Measurements from ENCODE around the gene AKAP13. TPM values are rescaled to one million over a fixed set of nuclear protein-coding genes. Genes with fewer than 3 reads are reported as not detected.

AKAP13 gene
- total and polyA plus RNA-seq, 2 donors (not counting 1 experiment from before 2014, with no cell fraction given), result 73.8 to 358 TPM

DNA sequence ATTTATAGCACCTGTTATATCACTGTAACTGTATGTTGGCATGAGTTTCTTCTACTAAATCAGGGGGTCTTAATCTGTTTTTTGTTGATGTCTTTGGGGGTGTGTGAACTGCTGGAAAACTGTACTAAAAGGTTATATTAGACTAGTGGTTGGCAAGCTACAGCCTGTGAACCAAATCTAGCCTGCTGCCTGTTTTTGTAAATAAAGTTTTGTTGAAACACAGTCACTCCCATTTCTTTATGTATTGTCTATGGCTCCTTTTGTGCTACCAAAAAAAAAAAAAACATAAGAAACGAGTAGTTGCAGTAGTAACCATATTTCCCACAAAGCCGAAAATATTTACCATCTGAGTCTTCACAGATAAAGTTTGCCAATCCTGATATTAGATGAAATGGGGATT, 126.7 kb downstream of the AKAP13 start:
- POLR2A ChIA-PET, result no interaction called here
- Histone ChIP-seq H3K27ac (ENCODE audit: low read length in 2 of 2) (no peak overlapping the region), H3K4me1 (ENCODE audit: control insufficient read depth in 2 of 2, insufficient read depth in 2 of 2, low read length in 2 of 2) (peaks cover 9% of the 10 kb centered on the region in 2 donors), H3K79me2 (ENCODE audit: control insufficient read depth, insufficient read depth, low read length) (peaks cover 89% of the 10 kb centered on the region), H3K4me3 (ENCODE audit: control extremely low read depth in 1 of 5, extremely low read depth in 1 of 5, insufficient read depth in 1 of 5, low read depth in 2 of 5, low read length in 4 of 5) (no peak overlapping the region), H3K9me3 (ENCODE audit: control extremely low read depth in 1 of 3, control insufficient read depth in 2 of 3, insufficient read depth in 1 of 3, low read length in 2 of 3) (no peaks in the 10 kb centered on the region), H3K9ac (ENCODE audit: low read length) (no peak overlapping the region), H4K20me1 (ENCODE audit: control insufficient read depth, insufficient read depth, low read length, poor library complexity, severe bottlenecking) (peaks cover 87% of the 10 kb centered on the region), H3K4me2 (replicated peaks; ENCODE audit: low read depth, low read length, poor library complexity, severe bottlenecking) (no peak overlapping the region), H2AFZ (ENCODE audit: insufficient read depth, low read depth, low read length, poor library complexity, severe bottlenecking) (no peak overlapping the region), H3K27me3 (replicated peaks in 1 of 4; ENCODE audit: control extremely low read depth in 1 of 4, control insufficient read depth in 3 of 4, insufficient read depth in 4 of 4, low read length in 3 of 4) (no peaks in the 10 kb centered on the region), H3K36me3 (replicated peaks in 1 of 2; ENCODE audit: control extremely low read depth in 1 of 2, control insufficient read depth in 1 of 2, extremely low read depth in 1 of 2, insufficient read depth in 2 of 2, low read length in 1 of 2) (peaks cover 1 to 3% of the 10 kb centered on the region in 2 experiments)
- no CpG with 5 or more reads among the region's 2 CpGs for WGBS (ENCODE audit: insufficient coverage)
- intact Hi-C loops (cut with micrococcal nuclease), result loop anchor here (5.0 kb wide), 1 partner anchor 35 kb away; no protein-coding TSS in a partner anchor
- Mint-ChIP-seq H3K9me3 (ENCODE audit: insufficient read depth) (no peaks in the 10 kb centered on the region), H3K4me1 (peaks cover 44% of the 10 kb centered on the region), H3K27me3 (no peaks in the 10 kb centered on the region), H3K4me3 (no peak overlapping the region), H3K27ac (no peak overlapping the region)
- CTCF ChIA-PET, result interaction anchor here (0.5 to 5.0 kb wide), 7 partner anchors 10 to 321 kb away, joined by 3 to 56 read pairs (median 20); no protein-coding TSS in a partner anchor
- ATAC-seq (ENCODE audit: low read depth) (no peak), DNase-seq (no peak)
- TF ChIP-seq EZH2 (IDR thresholded peaks at IDR 0.05; ENCODE audit: borderline replicate concordance, insufficient read depth, low read depth, low read length, poor library complexity, severe bottlenecking) (no peak), CTCF (IDR thresholded peaks at IDR 0.05) (no peak)

DNA sequence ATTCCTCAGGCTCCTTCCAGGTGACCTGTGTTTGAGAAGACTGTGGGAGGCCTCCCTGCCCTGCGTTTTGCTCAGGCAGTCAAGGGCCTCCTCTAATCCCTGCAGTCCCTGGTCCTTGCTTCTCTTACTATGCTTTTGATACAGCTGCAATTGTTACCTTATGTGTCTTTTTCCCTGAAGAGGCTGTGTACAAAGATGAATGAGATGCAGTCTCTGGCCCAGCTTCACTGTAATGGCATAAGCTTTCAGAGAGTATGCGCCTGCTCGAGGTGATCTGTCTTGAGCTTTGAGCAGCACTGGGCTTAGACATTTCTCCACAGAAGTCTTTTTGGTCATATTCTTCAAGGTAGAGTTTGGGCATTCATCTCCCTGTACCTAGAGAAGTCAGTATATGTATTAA, 129.6 kb downstream of the AKAP13 start:
- Histone ChIP-seq H3K36me3 (replicated peaks in 1 of 2; ENCODE audit: control extremely low read depth in 1 of 2, control insufficient read depth in 1 of 2, extremely low read depth in 1 of 2, insufficient read depth in 2 of 2, low read length in 1 of 2) (peaks cover 1 to 3% of the 10 kb centered on the region in 2 experiments), H3K9ac (ENCODE audit: low read length) (no peak overlapping the region), H4K20me1 (ENCODE audit: control insufficient read depth, insufficient read depth, low read length, poor library complexity, severe bottlenecking) (peaks cover 88% of the 10 kb centered on the region), H3K9me3 (ENCODE audit: control extremely low read depth in 1 of 3, control insufficient read depth in 2 of 3, insufficient read depth in 1 of 3, low read length in 2 of 3) (no peaks in the 10 kb centered on the region), H2AFZ (ENCODE audit: insufficient read depth, low read depth, low read length, poor library complexity, severe bottlenecking) (no peak overlapping the region), H3K27me3 (replicated peaks in 1 of 4; ENCODE audit: control extremely low read depth in 1 of 4, control insufficient read depth in 3 of 4, insufficient read depth in 4 of 4, low read length in 3 of 4) (no peaks in the 10 kb centered on the region), H3K4me2 (replicated peaks; ENCODE audit: low read depth, low read length, poor library complexity, severe bottlenecking) (no peak overlapping the region), H3K4me1 (ENCODE audit: control insufficient read depth in 2 of 2, insufficient read depth in 2 of 2, low read length in 2 of 2) (peaks cover under 1% of the 10 kb centered on the region in 2 donors), H3K79me2 (ENCODE audit: control insufficient read depth, insufficient read depth, low read length) (peaks cover 97% of the 10 kb centered on the region), H3K27ac (ENCODE audit: low read length in 2 of 2) (no peak overlapping the region), H3K4me3 (ENCODE audit: control extremely low read depth in 1 of 5, extremely low read depth in 1 of 5, insufficient read depth in 1 of 5, low read depth in 2 of 5, low read length in 4 of 5) (no peak overlapping the region)
- ATAC-seq (ENCODE audit: low read depth), result no peak
- Mint-ChIP-seq H3K4me1 (peaks cover 50% of the 10 kb centered on the region), H3K9me3 (ENCODE audit: insufficient read depth) (no peaks in the 10 kb centered on the region), H3K27me3 (no peaks in the 10 kb centered on the region), H3K27ac (no peak overlapping the region), H3K4me3 (no peak overlapping the region)
- DNase-seq, result no peak
- CTCF ChIA-PET, result interaction anchor here (1.2 kb wide), 1 partner anchor 10 kb away, joined by 3 read pairs; no protein-coding TSS in a partner anchor
- intact Hi-C loops (cut with micrococcal nuclease), result loop anchor here (5.0 kb wide), 1 partner anchor 32 kb away; no protein-coding TSS in a partner anchor
- POLR2A ChIA-PET, result no interaction called here
- WGBS (ENCODE audit: insufficient coverage), result 94% methylated on average over 3 of the region's 3 CpGs
- no peak for TF ChIP-seq EZH2 (IDR thresholded peaks at IDR 0.05; ENCODE audit: borderline replicate concordance, insufficient read depth, low read depth, low read length, poor library complexity, severe bottlenecking)
- no peak for TF ChIP-seq CTCF (IDR thresholded peaks at IDR 0.05)

Measured in B cell (primary cell).